Left colon (tissue), 2 donors: ENCODE results near the gene MRFAP1. TPM values are rescaled to one million over a fixed set of nuclear protein-coding genes. Genes with fewer than 3 reads are reported as not detected.

Experiments used
- ATAC-seq: fragments of 200-7000 bp; cut with Tn5 transposase; one replicate; pipeline ENCODE4 v1.9.1; 2020; ENCODE audit warnings: mild to moderate bottlenecking, moderate library complexity
- DNase-seq, 2 donors: peaks; one replicate each; pipeline ENCODE4 v3.0.0-alpha.2; 2020
- intact Hi-C, 2 donors: fragments of 100-400 bp; cut with DNase I in 1 of 2; cut with micrococcal nuclease in 1 of 2; formaldehyde crosslinking; loops; one replicate each; pipeline versions ENCODE4 v1.11.2 to v1.14.0; 2022; cut with DNase I, micrococcal nuclease
- long read RNA-seq: library from polyadenylated mRNA; unstranded; transcript quantifications from one replicate; pipeline ENCODE4 v2.0.0, GENCODE V29; 2021
- total RNA-seq, 2 donors: library from RNA; stranded (reverse); fragmentation: NEBNext Ultra II Directional; extraction: Animal tissue kit (Norgen Biotek cat#: 25700); gene quantifications; one replicate each; pipeline ENCODE4 v1.2.1, GENCODE V29; 2021
- donor health status: DM: no; HTN: no; CAD: no.
- donor health status: DM: yes; HTN: yes; CAD: no.

Gene MRFAP1
- 100 to 1,000 TPM; 168 to 169 TPM for total RNA-seq
- long read RNA-seq, transcript MRFAP1-202 (2 exons, 1,584 nt): major isoform, 47 of 78 reads
- long read RNA-seq, transcript MRFAP1-201 (3 exons, 2,049 nt): minor isoform, 29 of 78 reads
- long read RNA-seq, partial matches to known transcripts: 0 of 78 reads
- long read RNA-seq, other reads (novel, unspliced or antisense): 0 of 78 reads

- peak; percentile 93 to 96 for DNase-seq
- intact Hi-C loops: no loop called here
- peak; percentile 94 for ATAC-seq
These were observed at the start of gene MRFAP1 for GRCh38 chr4:6640292-6641163. TSS of gene MRFAP1 (plus strand) at chr4:6640685. CDS start at chr4:6640863, 178 bp downstream.

- ATAC-seq (no peak), DNase-seq (no peak)
- intact Hi-C loops: no loop called here
These were observed 49.2 kb upstream of the MRFAP1 start for GRCh38 chr4:6591313-6591712.

- DNase-seq (no peak), ATAC-seq (no peak)
- intact Hi-C loops: no loop called here
These were observed 48.7 kb upstream of the MRFAP1 start for GRCh38 chr4:6591781-6592180.

GRCh38 chr4:6592804-6593563 lies 47.5 kb upstream of the MRFAP1 start:
- DNase-seq (no peak), ATAC-seq (no peak)
- intact Hi-C loops: no loop called here

GRCh38 chr4:6594341-6594740 lies 46.1 kb upstream of the MRFAP1 start:
- DNase-seq (no peak), ATAC-seq (no peak)
- intact Hi-C loops: no loop called here

- intact Hi-C loops: no loop called here
- no peak for DNase-seq
- ATAC-seq: no peak
These were observed 45.6 kb upstream of the MRFAP1 start for GRCh38 chr4:6594826-6595355.

GRCh38 chr4:6595897-6596537 lies 44.5 kb upstream of the MRFAP1 start:
- ATAC-seq (peak; percentile 74), DNase-seq (no peak)
- intact Hi-C loops: no loop called here

GRCh38 chr4:6596948-6597347 lies 43.5 kb upstream of the MRFAP1 start:
- intact Hi-C loops: no loop called here
- ATAC-seq (no peak), DNase-seq (no peak)

- DNase-seq (no peak), ATAC-seq (no peak)
- intact Hi-C loops: no loop called here
These were observed 42.4 kb upstream of the MRFAP1 start for GRCh38 chr4:6598127-6598526.

- ATAC-seq (no peak), DNase-seq (no peak)
- intact Hi-C loops: no loop called here
These were observed 41.8 kb upstream of the MRFAP1 start for GRCh38 chr4:6598641-6599040.

GRCh38 chr4:6601661-6602250 lies 38.7 kb upstream of the MRFAP1 start:
- DNase-seq (no peak), ATAC-seq (no peak)
- intact Hi-C loops: no loop called here

GRCh38 chr4:6602289-6602688 lies 38.2 kb upstream of the MRFAP1 start:
- DNase-seq: no peak
- intact Hi-C loops: no loop called here
- ATAC-seq: no peak

- DNase-seq (no peak), ATAC-seq (no peak)
- intact Hi-C loops: no loop called here
These were observed 37.4 kb upstream of the MRFAP1 start for GRCh38 chr4:6603128-6603527.

- intact Hi-C loops: no loop called here
- no peak for DNase-seq
These were observed 35.4 kb upstream of the MRFAP1 start for GRCh38 chr4:6605114-6605513.

GRCh38 chr4:6605605-6606004 lies 34.9 kb upstream of the MRFAP1 start:
- DNase-seq: no peak

More at GRCh38 chr4:6605114-6605513, 35.4 kb upstream of the MRFAP1 start:
- no peak for ATAC-seq

GRCh38 chr4:6606465-6607235 lies 33.8 kb upstream of the MRFAP1 start:
- DNase-seq: no peak

More at GRCh38 chr4:6605605-6606004, 34.9 kb upstream of the MRFAP1 start:
- intact Hi-C loops: no loop called here
- ATAC-seq: no peak

GRCh38 chr4:6607368-6608055 lies 33.0 kb upstream of the MRFAP1 start:
- no peak for DNase-seq
- no peak for ATAC-seq
- intact Hi-C loops: no loop called here

More at GRCh38 chr4:6606465-6607235, 33.8 kb upstream of the MRFAP1 start:
- intact Hi-C loops: no loop called here
- no peak for ATAC-seq
